NCI-H1105 (cell line): ENCODE measurements around the gene VPS33B.

ENCODE experiments used
- DNase-seq: peaks from one replicate; lab custom pipeline; 2025; lab: John Stamatoyannopoulos, UW

VPS33B gene

DNA sequence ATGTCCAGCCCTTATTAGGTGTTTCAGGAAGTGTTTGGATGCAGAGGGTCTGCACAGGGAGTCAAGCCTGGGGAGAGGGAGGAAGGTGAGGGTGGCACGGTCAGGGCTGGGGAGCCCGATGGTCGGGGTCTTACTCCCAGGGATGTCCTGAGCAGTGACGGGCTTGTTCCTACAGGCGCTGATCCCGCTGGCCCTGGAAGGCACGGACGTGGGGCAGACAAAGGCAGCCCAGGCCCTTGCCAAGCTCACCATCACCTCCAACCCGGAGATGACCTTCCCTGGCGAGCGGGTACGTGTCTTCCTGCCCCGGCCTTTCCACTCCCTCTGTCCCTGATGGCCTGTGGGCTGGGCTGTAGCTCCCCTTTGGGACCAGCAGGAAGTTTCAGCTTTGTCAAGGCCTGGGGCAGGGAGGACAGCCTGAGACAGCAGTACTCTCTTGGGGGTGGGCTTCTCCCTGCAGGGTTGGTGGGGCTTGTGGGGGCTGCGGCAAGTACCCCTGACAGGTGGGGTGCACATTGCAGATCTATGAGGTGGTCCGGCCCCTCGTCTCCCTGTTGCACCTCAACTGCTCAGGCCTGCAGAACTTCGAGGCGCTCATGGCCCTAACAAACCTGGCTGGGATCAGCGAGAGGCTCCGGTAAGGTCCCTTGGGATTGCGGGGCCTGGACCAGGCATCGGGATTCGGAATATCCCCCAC, 72.3 kb downstream of the VPS33B start:
- DNase-seq, result no peak
